AG04450 (cell line): ENCODE results near the gene DCDC2C. TPM values are rescaled to one million over a fixed set of nuclear protein-coding genes. Genes with fewer than 3 reads are reported as not detected.

Source experiments
- CTCF ChIA-PET: fragments of 300-600, 350-600 bp; formaldehyde crosslinking; extraction: SDS; loops from one replicate; lab custom pipeline; 2022; ENCODE audit warnings: antibody characterized with exemption, inconsistent platforms; lab: Charles Lee
- POLR2A ChIA-PET: fragments of 350-600 bp; formaldehyde crosslinking; extraction: SDS; loops from one replicate; lab custom pipeline; 2021; ENCODE audit warnings: antibody characterized with exemption, inconsistent platforms; lab: Yijun Ruan, JAX
- DNase-seq: peaks from one replicate; pipeline ENCODE4 v3.0.0-alpha.2; 2011; ENCODE audit warnings: low read depth, low spot score
- H3K27ac ChIP-seq: one replicate; pipeline ENCODE4 v1.5.1; 2012; ENCODE audit warnings: low read depth, low read length, control low read depth
- H3K27me3 ChIP-seq: one replicate; pipeline ENCODE4 v1.6.0; 2012; ENCODE audit warnings: low read length; ENCODE audit not compliant: control insufficient read depth, insufficient read depth
- H3K4me3 ChIP-seq: 2 replicates; pipeline ENCODE4 v1.5.1; 2011; ENCODE audit warnings: mild to moderate bottlenecking, low read depth, low read length, control low read depth
- H3K9me3 ChIP-seq: 2 replicates; pipeline ENCODE4 v1.5.1; 2012; ENCODE audit warnings: low read length; ENCODE audit not compliant: control insufficient read depth, insufficient read depth
- CTCF ChIP-seq: IDR thresholded peaks from 2 replicates; pipeline ENCODE4 v1.5.1; 2011; ENCODE audit warnings: low read depth, low read length, control low read depth, inconsistent platforms
- polyA plus RNA-seq: library from polyadenylated mRNA; depleted of rRNA; stranded (reverse); fragments of >200 nt; gene quantifications from 2 replicates; pipeline ENCODE4 v1.2.3, GENCODE V29; 2011

The DCDC2C gene
- polyA plus RNA-seq, 1 experiment: not detected

GRCh38 chr2:3873899-3874298 is 170.5 kb downstream of the DCDC2C start:
- Histone ChIP-seq H3K27ac (no peak overlapping the region), H3K27me3 (no peaks in the 10 kb centered on the region), H3K9me3 (no peaks in the 10 kb centered on the region; the same call in 1 of the 2 replicates), H3K4me3 (no peak overlapping the region)
- DNase-seq: no peak
- ChIA-PET CTCF (interaction anchor here (0.8 kb wide), 1 partner anchor 44 kb away, joined by 3 read pairs; no protein-coding TSS in a partner anchor), POLR2A (no interaction called here)
- TF ChIP-seq CTCF: no peak

GRCh38 chr2:3876221-3876620 is 172.8 kb downstream of the DCDC2C start:
- Histone ChIP-seq H3K9me3 (no peaks in the 10 kb centered on the region), H3K27me3 (no peaks in the 10 kb centered on the region), H3K27ac (no peak overlapping the region), H3K4me3 (no peak overlapping the region)
- no peak for TF ChIP-seq CTCF
- ChIA-PET CTCF (no interaction called here), POLR2A (no interaction called here)
- DNase-seq: no peak

GRCh38 chr2:3876685-3877084 is 173.3 kb downstream of the DCDC2C start:
- no peak overlapping the region for H3K27ac ChIP-seq
- no peak for TF ChIP-seq CTCF
- CTCF ChIA-PET: no interaction called here
- POLR2A ChIA-PET: no interaction called here
- H3K27me3 ChIP-seq: no peaks in the 10 kb centered on the region
- no peak for DNase-seq
- no peaks in the 10 kb centered on the region for H3K9me3 ChIP-seq
- no peak overlapping the region for H3K4me3 ChIP-seq

- H3K4me3 ChIP-seq: no peak overlapping the region
- peaks cover 8% of the 10 kb centered on the region for H3K9me3 ChIP-seq
- CTCF ChIA-PET: no interaction called here
- POLR2A ChIA-PET: no interaction called here
- TF ChIP-seq CTCF: no peak
- no peaks in the 10 kb centered on the region for H3K27me3 ChIP-seq
- DNase-seq: no peak
- no peak overlapping the region for H3K27ac ChIP-seq
These were observed 182.6 kb downstream of the DCDC2C start for GRCh38 chr2:3885629-3886628.

- CTCF ChIA-PET: no interaction called here
- Histone ChIP-seq H3K27ac (no peak overlapping the region), H3K9me3 (peaks cover 7% of the 10 kb centered on the region), H3K27me3 (no peaks in the 10 kb centered on the region), H3K4me3 (no peak overlapping the region)
- POLR2A ChIA-PET: no interaction called here
- no peak for TF ChIP-seq CTCF
- no peak for DNase-seq
These were observed 191.6 kb downstream of the DCDC2C start for GRCh38 chr2:3895021-3895420.
